Karpas-422 (cell line): ENCODE data around the gene ANKRD6. TPM values are rescaled to one million over a fixed set of nuclear protein-coding genes. Genes with fewer than 3 reads are reported as not detected.

Experiments
- DNase-seq: peaks from one replicate; pipeline ENCODE4 v3.0.0-alpha.2; 2015
- H2AFZ ChIP-seq: fragments of 200-600 bp; sonication (generic); 2 replicates; pipeline ENCODE4 v1.6.1; 2014; ENCODE audit warnings: antibody characterized with exemption, low read length, mixed read lengths
- H3K27ac ChIP-seq: fragments of 200-600 bp; sonication (generic); 2 replicates; pipeline ENCODE4 v1.5.1; 2014; ENCODE audit warnings: mild to moderate bottlenecking, low read length, moderate library complexity
- H3K27me3 ChIP-seq: fragments of 200-600 bp; sonication (generic); 2 replicates; pipeline ENCODE4 v1.6.1; 2014; ENCODE audit warnings: low read length, mixed read lengths
- H3K36me3 ChIP-seq: fragments of 200-600 bp; sonication (generic); 2 replicates; pipeline ENCODE4 v1.6.1; 2014; ENCODE audit warnings: low read length, mixed read lengths; ENCODE audit not compliant: insufficient read depth
- H3K4me1 ChIP-seq: fragments of 200-600 bp; sonication (generic); 2 replicates; pipeline ENCODE4 v1.6.1; 2014; ENCODE audit warnings: mild to moderate bottlenecking, low read length, mixed read lengths
- H3K4me2 ChIP-seq: fragments of 200-600 bp; sonication (generic); 2 replicates; pipeline ENCODE4 v1.6.1; 2014; ENCODE audit warnings: low read length, low read depth, mild to moderate bottlenecking; ENCODE audit not compliant: poor library complexity, severe bottlenecking
- H3K4me3 ChIP-seq: fragments of 200-600 bp; sonication (generic); 2 replicates; pipeline ENCODE4 v1.5.1; 2014; ENCODE audit warnings: mild to moderate bottlenecking, antibody characterized with exemption, low read length, mixed read lengths
- H3K79me2 ChIP-seq: fragments of 200-600 bp; sonication (generic); 2 replicates; pipeline ENCODE4 v1.6.1; 2014; ENCODE audit warnings: mild to moderate bottlenecking, low read length, mixed read lengths
- H3K9ac ChIP-seq: fragments of 200-600 bp; sonication (generic); 2 replicates; pipeline ENCODE4 v1.6.0; 2014; ENCODE audit warnings: low read length
- H3K9me2 ChIP-seq: fragments of 200-600 bp; sonication (generic), shearing (Covaris generic); replicated peaks from 2 replicates; pipeline ENCODE4 v1.6.0; 2014; ENCODE audit warnings: mild to moderate bottlenecking, low read length, moderate library complexity; ENCODE audit not compliant: insufficient read depth
- H3K9me3 ChIP-seq: fragments of 300-700, 200-600 bp; sonication (generic); 2 replicates; pipeline ENCODE4 v1.6.1; 2014; ENCODE audit warnings: low read length, mixed read lengths
- H4K20me1 ChIP-seq: fragments of 200-600 bp; sonication (generic); 2 replicates; pipeline ENCODE4 v1.6.1; 2014; ENCODE audit warnings: mild to moderate bottlenecking, antibody characterized with exemption, low read length, low read depth; ENCODE audit not compliant: insufficient read depth
- total RNA-seq: library from RNA; depleted of rRNA; stranded (reverse); fragments of >200 nt; shearing (Covaris generic); gene quantifications from 2 replicates; pipeline ENCODE4 v1.2.3, GENCODE V29; 2014; ENCODE audit warnings: low replicate concordance

ANKRD6 gene
- total RNA-seq, 1 experiment from 2014 or later: not detected

DNA sequence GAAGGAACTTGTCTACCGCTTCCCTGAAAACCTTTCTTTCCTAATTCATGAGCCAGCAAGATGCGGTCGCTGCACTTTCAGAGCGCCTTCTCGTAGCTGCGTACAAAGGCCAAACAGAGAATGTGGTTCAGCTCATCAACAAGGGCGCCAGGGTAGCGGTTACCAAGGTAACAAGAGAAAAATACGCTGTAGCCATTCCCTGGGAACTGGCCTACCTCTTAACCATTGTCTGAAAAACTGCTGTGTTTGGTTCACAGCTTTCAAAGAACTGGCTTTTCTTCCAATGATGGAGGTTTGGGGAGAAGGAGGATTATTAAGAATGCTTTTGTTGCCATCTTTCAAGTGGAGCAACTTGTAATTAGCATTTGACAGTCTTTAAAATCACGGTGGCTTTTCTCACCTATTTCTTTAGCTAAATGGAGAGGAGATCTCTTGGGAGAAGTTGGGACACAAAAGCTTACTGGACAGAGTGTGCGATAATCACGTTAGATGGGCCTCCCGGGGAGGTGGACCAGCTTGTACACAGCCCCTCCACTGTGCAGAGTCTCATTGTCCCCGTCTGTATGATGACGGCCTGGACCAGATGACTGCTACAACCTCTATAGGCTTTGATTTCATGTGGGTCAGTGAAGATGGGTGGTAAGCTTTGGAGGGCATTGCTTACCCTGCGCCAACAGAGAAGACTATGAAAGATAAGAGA, 134.1 kb downstream of the ANKRD6 start:
- Histone ChIP-seq H3K79me2 (no peaks in the 10 kb centered on the region), H3K27ac (no peak overlapping the region), H3K4me1 (no peaks in the 10 kb centered on the region), H3K9ac (no peak overlapping the region), H3K9me2 (no peaks in the 10 kb centered on the region), H3K36me3 (no peaks in the 10 kb centered on the region), H3K9me3 (no peaks in the 10 kb centered on the region), H3K4me2 (no peak overlapping the region), H3K4me3 (no peak overlapping the region), H4K20me1 (no peaks in the 10 kb centered on the region), H2AFZ (no peak overlapping the region), H3K27me3 (0 out of 2 replicates have a peak, but pooled peaks cover 3% of the 10 kb centered on the region)
- DNase-seq: no peak

GRCh38 chr6:89567630-89568390, 134.9 kb downstream of the ANKRD6 start:
- no peak overlapping the region for H3K9ac ChIP-seq
- no peaks in the 10 kb centered on the region for H3K79me2 ChIP-seq
- H3K9me2 ChIP-seq: no peaks in the 10 kb centered on the region
- H2AFZ ChIP-seq: no peak overlapping the region
- H3K27ac ChIP-seq: no peak overlapping the region
- DNase-seq: no peak
- no peak overlapping the region for H3K4me2 ChIP-seq
- H4K20me1 ChIP-seq: no peaks in the 10 kb centered on the region
- no peaks in the 10 kb centered on the region for H3K36me3 ChIP-seq
- H3K27me3 ChIP-seq: 0 out of 2 replicates have a peak, but pooled peaks cover 3% of the 10 kb centered on the region
- no peak overlapping the region for H3K4me3 ChIP-seq
- no peaks in the 10 kb centered on the region for H3K4me1 ChIP-seq
- H3K9me3 ChIP-seq: no peaks in the 10 kb centered on the region

DNA sequence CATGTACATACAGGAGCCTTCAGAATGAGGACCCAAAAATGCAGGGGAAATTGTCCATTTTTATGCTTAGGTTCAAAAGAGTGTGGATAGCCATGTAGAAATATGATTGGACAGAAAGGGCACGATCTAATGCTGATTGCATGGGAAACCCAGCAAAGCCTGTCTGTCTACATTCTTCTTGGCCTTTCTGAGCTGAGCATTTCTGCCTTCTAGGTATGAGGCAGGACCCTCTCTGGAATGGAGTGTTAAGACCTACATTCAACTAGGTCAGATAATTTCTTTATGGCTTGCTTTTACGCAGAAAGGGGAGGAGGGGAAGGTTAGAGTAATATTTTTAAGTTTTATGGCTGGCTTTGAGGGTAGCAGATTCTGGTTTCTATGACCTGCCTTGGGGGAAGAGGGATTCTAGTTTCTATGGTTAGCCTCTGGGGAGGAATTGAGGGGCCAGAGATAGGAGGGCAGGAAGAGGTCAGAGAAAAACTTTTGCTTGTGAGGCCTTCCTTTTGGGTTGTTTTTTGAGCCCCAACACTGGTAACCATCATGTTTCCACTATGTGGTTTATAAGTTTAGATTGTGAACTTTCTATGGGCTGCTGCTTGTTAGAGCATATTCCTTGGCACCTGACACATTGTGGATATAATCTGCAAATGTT, 142.1 kb downstream of the ANKRD6 start:
- no peak for DNase-seq
- Histone ChIP-seq H3K79me2 (no peaks in the 10 kb centered on the region), H3K4me3 (no peak overlapping the region), H2AFZ (no peak overlapping the region), H3K9me3 (no peaks in the 10 kb centered on the region), H3K4me2 (no peak overlapping the region), H3K9ac (no peak overlapping the region), H3K9me2 (no peaks in the 10 kb centered on the region), H3K36me3 (no peaks in the 10 kb centered on the region), H3K27me3 (no peaks in the 10 kb centered on the region), H3K27ac (no peak overlapping the region), H3K4me1 (no peaks in the 10 kb centered on the region), H4K20me1 (no peaks in the 10 kb centered on the region)

DNA sequence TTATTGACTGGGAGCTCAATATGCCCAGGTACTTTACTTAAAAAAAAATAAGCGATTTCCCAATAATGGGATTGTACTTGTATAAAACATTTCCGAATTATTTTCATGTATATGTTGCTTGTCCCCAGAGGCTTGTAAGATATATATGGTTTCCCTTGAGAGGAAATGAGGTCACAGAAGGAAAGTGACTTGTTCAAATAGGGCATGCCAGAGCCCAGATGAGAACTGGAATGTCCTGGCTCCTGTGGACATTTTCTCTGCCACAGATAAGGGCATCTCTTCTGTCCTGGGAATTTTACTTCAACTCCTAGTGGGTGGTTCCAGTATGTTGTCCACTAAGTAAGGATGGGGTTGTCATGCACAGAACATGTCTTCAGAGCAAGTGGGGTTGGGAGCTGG, 142.6 kb downstream of the ANKRD6 start:
- no peak overlapping the region for H3K27ac ChIP-seq
- H3K9ac ChIP-seq: no peak overlapping the region
- H3K79me2 ChIP-seq: no peaks in the 10 kb centered on the region
- no peaks in the 10 kb centered on the region for H3K27me3 ChIP-seq
- no peak overlapping the region for H3K4me3 ChIP-seq
- H3K9me3 ChIP-seq: no peaks in the 10 kb centered on the region
- no peaks in the 10 kb centered on the region for H4K20me1 ChIP-seq
- no peak overlapping the region for H2AFZ ChIP-seq
- no peak overlapping the region for H3K4me2 ChIP-seq
- no peaks in the 10 kb centered on the region for H3K4me1 ChIP-seq
- H3K9me2 ChIP-seq: no peaks in the 10 kb centered on the region
- no peak for DNase-seq
- H3K36me3 ChIP-seq: no peaks in the 10 kb centered on the region

DNA sequence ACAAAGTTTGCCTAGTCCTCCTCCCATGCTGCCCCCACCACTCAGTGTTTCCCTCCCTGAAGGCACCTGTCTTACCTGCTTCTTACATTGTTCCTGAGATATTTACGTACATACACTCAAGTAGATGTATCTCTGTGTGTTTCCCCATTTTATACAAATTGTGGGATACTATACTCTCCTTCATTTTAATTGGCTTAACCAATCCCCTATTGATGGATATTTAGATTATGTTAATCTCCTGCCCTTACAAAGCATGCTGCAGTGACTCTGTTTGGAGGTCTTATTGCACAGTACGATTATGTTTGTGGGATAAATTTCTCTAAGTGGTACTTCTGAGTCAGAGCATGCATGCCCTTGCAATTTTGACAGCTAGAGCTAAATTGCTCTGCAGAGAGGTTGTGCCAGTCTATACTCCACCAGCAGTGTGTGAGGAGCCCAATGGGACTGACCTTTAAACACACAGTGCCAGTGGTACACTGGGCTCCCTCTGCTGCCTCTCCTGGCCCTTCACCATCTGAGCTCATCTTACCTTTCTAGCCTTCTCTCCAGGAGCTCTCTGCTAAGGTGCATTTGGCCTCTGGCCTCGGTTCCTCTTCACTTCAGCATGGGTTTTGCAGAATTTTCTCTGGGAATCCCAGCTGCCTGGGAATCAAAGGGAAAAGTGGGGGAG, 148.2 kb downstream of the ANKRD6 start:
- H3K4me2 ChIP-seq: no peak overlapping the region
- no peak overlapping the region for H3K9ac ChIP-seq
- H3K27ac ChIP-seq: no peak overlapping the region
- no peak overlapping the region for H2AFZ ChIP-seq
- no peaks in the 10 kb centered on the region for H3K79me2 ChIP-seq
- H4K20me1 ChIP-seq: no peaks in the 10 kb centered on the region
- H3K4me1 ChIP-seq: no peaks in the 10 kb centered on the region
- no peaks in the 10 kb centered on the region for H3K36me3 ChIP-seq
- no peaks in the 10 kb centered on the region for H3K9me3 ChIP-seq
- DNase-seq: no peak
- H3K4me3 ChIP-seq: no peak overlapping the region
- no peaks in the 10 kb centered on the region for H3K9me2 ChIP-seq
- H3K27me3 ChIP-seq: no peaks in the 10 kb centered on the region

DNA sequence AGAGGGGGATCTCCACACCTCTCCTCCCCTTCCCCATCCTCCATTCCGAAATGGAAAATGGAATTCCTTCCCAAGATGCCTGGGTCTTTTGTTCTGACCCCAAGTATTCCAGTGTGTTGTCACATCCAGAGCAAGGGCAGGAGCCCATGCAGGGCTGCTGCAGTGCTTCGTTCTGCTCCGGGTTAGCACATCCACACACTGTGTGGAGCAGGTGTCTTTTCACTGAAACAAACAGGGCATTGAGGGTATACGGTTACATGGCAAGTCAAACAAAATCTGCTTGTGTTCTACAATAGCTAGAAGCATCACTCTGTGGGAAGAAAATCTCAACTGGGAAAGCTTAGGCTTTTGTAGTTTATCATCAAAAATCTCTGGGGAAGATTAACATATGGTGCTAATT, 148.7 kb downstream of the ANKRD6 start:
- no peaks in the 10 kb centered on the region for H3K36me3 ChIP-seq
- H3K4me3 ChIP-seq: no peak overlapping the region
- no peak overlapping the region for H3K4me2 ChIP-seq
- no peak overlapping the region for H3K27ac ChIP-seq
- H4K20me1 ChIP-seq: no peaks in the 10 kb centered on the region
- H3K9me3 ChIP-seq: no peaks in the 10 kb centered on the region
- no peaks in the 10 kb centered on the region for H3K27me3 ChIP-seq
- no peaks in the 10 kb centered on the region for H3K9me2 ChIP-seq
- no peak for DNase-seq
- no peak overlapping the region for H2AFZ ChIP-seq
- no peak overlapping the region for H3K9ac ChIP-seq
- H3K4me1 ChIP-seq: no peaks in the 10 kb centered on the region
- H3K79me2 ChIP-seq: no peaks in the 10 kb centered on the region

- Histone ChIP-seq H3K27me3 (no peaks in the 10 kb centered on the region), H3K9me2 (no peaks in the 10 kb centered on the region), H3K4me2 (no peak overlapping the region), H3K36me3 (no peaks in the 10 kb centered on the region), H3K4me1 (no peaks in the 10 kb centered on the region), H3K4me3 (no peak overlapping the region), H3K27ac (no peak overlapping the region), H3K9ac (no peak overlapping the region), H4K20me1 (no peaks in the 10 kb centered on the region), H3K9me3 (no peaks in the 10 kb centered on the region), H2AFZ (no peak overlapping the region), H3K79me2 (no peaks in the 10 kb centered on the region)
- no peak for DNase-seq
These were observed 149.8 kb downstream of the ANKRD6 start for GRCh38 chr6:89582669-89583325.
